Measurements from ENCODE around the gene ANAPC5. TPM values are rescaled to one million over a fixed set of nuclear protein-coding genes. Genes with fewer than 3 reads are reported as not detected.
"Not testable (repeated sequence)": the region's sequence is repeated elsewhere in the genome, so short reads cannot be mapped to it uniquely, and the experiment has no call there.

ANAPC5 gene
- total RNA-seq, 1 donor from 2014 or later, result 58.8 TPM

DNA sequence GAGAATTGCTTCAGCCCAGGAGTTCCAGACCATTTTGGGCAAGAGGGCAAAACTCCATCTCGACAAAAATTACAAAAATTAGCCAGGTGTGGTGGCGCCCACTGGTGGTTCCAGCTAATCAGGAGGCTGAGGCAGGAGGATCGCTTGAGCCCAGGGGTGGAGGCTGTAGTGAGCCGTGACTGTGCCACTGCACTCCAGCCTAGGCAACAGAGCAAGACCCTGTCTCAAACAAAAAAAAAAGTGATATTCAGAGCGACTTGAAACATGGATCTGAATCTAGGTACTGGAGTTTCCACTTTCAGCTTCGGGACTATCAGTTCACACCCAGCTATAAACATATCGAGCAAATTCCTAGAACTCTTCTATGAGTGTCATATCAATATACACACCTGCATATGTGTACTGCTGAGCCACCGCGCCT is 31.4 kb upstream of the ANAPC5 start:
- H3K9me3 ChIP-seq, result no peaks in the 10 kb centered on the region
- no peak overlapping the region for H3K27ac ChIP-seq
- DNase-seq (ENCODE audit: low spot score in 2 of 2), result no peak
- H3K36me3 ChIP-seq, result no peaks in the 10 kb centered on the region
- no peak overlapping the region for H3K4me3 ChIP-seq
- intact Hi-C loops (cut with DNase I), result no loop called here
- no peaks in the 10 kb centered on the region for H3K4me1 ChIP-seq
- H3K27me3 ChIP-seq, result no peaks in the 10 kb centered on the region
- TF ChIP-seq, protein P1, sequence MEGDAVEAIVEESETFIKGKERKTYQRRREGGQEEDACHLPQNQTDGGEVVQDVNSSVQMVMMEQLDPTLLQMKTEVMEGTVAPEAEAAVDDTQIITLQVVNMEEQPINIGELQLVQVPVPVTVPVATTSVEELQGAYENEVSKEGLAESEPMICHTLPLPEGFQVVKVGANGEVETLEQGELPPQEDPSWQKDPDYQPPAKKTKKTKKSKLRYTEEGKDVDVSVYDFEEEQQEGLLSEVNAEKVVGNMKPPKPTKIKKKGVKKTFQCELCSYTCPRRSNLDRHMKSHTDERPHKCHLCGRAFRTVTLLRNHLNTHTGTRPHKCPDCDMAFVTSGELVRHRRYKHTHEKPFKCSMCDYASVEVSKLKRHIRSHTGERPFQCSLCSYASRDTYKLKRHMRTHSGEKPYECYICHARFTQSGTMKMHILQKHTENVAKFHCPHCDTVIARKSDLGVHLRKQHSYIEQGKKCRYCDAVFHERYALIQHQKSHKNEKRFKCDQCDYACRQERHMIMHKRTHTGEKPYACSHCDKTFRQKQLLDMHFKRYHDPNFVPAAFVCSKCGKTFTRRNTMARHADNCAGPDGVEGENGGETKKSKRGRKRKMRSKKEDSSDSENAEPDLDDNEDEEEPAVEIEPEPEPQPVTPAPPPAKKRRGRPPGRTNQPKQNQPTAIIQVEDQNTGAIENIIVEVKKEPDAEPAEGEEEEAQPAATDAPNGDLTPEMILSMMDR (IDR thresholded peaks at IDR 0.05), result no peak

DNA sequence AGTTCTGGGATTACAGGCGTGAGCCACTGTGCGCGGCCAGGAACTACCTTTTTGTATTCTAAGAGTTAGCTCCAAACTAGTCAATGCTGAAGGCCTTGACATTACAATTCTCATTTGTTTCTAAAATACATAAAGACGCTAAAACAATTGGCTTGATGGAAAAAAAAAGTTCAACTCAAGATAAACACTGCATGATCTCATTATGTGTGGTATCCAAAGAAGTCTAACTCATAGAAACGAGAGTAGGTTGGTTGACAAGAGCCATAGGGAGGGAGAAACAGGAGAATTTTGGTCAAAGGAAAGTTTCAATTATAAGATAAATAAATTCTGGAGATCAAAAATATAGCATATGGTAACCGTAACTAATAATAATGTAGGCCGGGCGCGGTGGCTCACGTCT is 27.7 kb upstream of the ANAPC5 start:
- Histone ChIP-seq H3K36me3 (no peaks in the 10 kb centered on the region), H3K4me1 (no peaks in the 10 kb centered on the region), H3K27me3 (no peaks in the 10 kb centered on the region), H3K27ac (no peak overlapping the region), H3K4me3 (no peak overlapping the region), H3K9me3 (no peaks in the 10 kb centered on the region)
- DNase-seq (ENCODE audit: low spot score in 2 of 2), result no peak
- TF ChIP-seq, protein P1 (IDR thresholded peaks at IDR 0.05), result no peak
- intact Hi-C loops (cut with DNase I), result no loop called here

DNA sequence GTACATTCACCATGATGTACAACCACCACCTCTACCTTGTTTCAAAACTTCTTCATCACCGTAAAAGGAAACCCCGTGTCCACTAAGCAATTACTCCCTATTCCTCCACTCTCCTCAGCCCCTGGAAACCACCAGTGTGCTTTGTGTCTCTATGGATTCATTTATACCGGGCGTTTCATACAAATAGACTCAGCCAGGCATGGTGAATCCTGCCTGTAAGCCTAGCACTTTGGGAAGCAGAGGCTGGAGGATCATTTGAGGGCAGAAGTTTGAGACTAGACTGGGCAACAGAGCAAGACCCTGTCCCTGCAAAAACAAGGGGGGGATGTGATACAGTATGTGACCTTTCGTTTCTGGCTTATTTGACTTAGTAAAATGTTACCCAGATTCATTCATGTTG is 26.5 kb upstream of the ANAPC5 start:
- Histone ChIP-seq H3K27me3 (no peaks in the 10 kb centered on the region), H3K4me3 (no peak overlapping the region), H3K4me1 (no peaks in the 10 kb centered on the region), H3K9me3 (no peaks in the 10 kb centered on the region), H3K27ac (no peak overlapping the region), H3K36me3 (no peaks in the 10 kb centered on the region)
- intact Hi-C loops (cut with DNase I), result no loop called here
- TF ChIP-seq, protein P1 (IDR thresholded peaks at IDR 0.05), result no peak
- no peak for DNase-seq (ENCODE audit: low spot score in 2 of 2)

DNA sequence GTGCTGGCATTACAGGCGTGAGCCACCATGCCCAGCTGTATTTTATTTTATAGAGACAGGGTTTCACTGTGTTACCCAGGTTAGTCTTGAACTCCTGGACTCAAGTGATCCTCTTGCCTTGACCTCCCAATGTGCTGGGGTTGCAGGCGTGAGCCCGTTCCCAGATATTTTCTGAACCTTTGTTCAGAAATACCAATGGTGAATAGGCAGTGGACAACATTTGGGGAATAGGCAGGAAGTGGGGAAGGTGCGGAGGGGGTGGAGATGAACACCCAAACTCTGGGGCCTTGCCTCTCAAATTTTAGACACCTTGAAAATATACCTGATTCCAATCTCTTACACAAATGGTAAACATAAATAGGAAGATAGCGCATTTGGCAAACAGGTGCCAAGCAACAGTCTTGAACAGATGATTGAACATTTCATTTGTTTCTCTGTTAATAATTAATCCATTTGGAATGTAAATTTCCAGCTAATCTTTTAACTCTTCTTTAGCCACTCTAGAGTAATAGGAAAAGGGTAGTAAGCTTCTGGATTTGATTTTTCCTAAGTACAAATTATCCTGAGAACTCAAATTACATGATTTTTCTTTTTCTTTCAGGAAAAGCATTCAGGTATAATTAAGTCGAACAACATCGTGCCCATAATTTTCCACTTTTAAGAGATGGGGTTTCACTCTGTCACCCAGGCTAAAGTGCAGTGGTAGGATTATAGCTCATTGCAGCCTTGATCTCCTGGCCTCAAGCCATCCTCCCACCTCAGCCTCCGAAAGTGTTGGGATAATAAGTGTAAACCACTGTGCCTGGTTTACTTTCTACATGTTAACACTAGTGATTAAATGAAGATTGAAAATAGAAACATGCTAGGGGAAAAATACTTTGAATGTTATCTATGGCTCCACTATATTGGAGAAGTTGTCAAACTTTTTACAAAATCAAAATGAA is 24.8 kb upstream of the ANAPC5 start:
- no peak overlapping the region for H3K27ac ChIP-seq
- H3K4me3 ChIP-seq, result no peak overlapping the region
- no peaks in the 10 kb centered on the region for H3K9me3 ChIP-seq
- no peaks in the 10 kb centered on the region for H3K27me3 ChIP-seq
- no peaks in the 10 kb centered on the region for H3K36me3 ChIP-seq
- TF ChIP-seq, protein P1 (IDR thresholded peaks at IDR 0.05), result no peak
- H3K4me1 ChIP-seq, result no peaks in the 10 kb centered on the region
- no peak for DNase-seq (ENCODE audit: low spot score in 2 of 2)
- intact Hi-C loops (cut with DNase I), result no loop called here

DNA sequence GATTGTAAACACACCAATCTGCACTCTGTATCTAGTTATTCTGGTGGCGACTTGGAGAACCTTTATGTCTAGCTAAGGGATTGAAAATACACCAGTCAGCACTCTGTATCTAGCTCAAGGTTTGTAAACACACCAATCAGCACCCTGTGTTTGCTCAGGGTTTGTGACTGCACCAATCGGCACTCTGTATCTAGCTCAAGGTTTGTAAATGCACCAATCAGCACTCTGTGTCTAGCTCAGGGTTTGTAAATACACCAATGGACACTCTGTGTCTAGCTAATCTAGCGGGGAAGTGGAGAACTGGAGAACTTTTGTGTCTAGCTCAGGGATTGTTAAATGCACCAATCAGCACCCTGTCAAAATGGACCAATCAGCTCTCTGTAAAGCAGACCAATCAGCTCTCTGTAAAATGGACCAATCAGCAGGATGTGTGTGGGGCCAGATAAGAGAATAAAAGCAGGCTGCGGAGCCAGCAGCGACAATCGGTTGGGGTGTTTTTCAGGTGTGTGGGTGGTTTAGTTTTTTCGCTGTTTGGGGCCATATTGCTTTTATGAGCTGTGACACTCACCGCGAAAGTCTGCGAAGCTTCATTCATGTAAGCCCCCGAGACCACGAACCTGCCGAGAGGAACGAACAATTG is 22.9 kb upstream of the ANAPC5 start:
- H3K27me3 ChIP-seq; H3K4me3 ChIP-seq; intact Hi-C loops (cut with DNase I); H3K4me1 ChIP-seq; DNase-seq (ENCODE audit: low spot score in 2 of 2); H3K36me3 ChIP-seq; H3K27ac ChIP-seq; H3K9me3 ChIP-seq: not testable (repeated sequence)

DNA sequence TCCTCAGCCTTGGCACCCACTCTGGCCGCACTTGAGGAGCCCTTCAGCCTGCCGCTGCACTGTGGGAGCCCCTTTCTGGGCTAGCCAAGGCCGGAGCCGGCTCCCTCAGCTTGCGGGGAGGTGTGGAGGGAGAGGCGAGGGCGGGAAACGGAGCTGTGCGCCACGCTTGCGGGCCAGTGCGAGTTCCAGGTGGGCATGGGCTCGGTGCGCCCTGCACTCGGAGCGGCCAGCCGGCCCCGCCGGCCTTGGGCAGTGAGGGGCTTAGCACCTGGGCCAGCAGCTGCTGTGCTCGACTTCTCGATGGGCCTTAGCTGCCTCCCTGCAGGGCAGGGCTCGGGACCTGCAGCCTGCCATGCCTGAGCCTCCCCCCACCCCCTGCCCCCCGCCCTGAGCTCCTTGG is 22.1 kb upstream of the ANAPC5 start:
- H3K9me3 ChIP-seq; H3K27me3 ChIP-seq; H3K27ac ChIP-seq; DNase-seq (ENCODE audit: low spot score in 2 of 2); H3K4me1 ChIP-seq; H3K36me3 ChIP-seq; intact Hi-C loops (cut with DNase I); H3K4me3 ChIP-seq: not testable (repeated sequence)
